ENCODE measurements around the gene CTCF.

Gene CTCF

GRCh38 chr16:67667817-67668494 is 105.6 kb downstream of the CTCF start:
- Histone ChIP-seq H3K27me3 (ENCODE audit: control insufficient read depth in 1 of 2, insufficient read depth in 2 of 2, low read length in 2 of 2) (no peaks in the 10 kb centered on the region), H3K9ac (ENCODE audit: low read depth in 1 of 2, low read length in 2 of 2) (no peak overlapping the region), H3K27ac (ENCODE audit: low read depth, low read length) (no peak overlapping the region), H3K4me1 (ENCODE audit: control insufficient read depth in 1 of 2, insufficient read depth in 2 of 2, low read length in 2 of 2) (peaks cover 12 to 26% of the 10 kb centered on the region in 2 donors), H3K4me3 (ENCODE audit: low read depth in 1 of 2, low read length in 2 of 2) (peak overlapping the region; percentile 74 to 82), H3K36me3 (ENCODE audit: control insufficient read depth in 1 of 2, insufficient read depth in 2 of 2, low read length in 2 of 2) (no peaks in the 10 kb centered on the region), H3K9me3 (ENCODE audit: control insufficient read depth in 1 of 2, low read length in 2 of 2) (no peaks in the 10 kb centered on the region)

- H3K27ac ChIP-seq (ENCODE audit: low read depth, low read length): no peak overlapping the region
- no peaks in the 10 kb centered on the region for H3K36me3 ChIP-seq (ENCODE audit: control insufficient read depth in 1 of 2, insufficient read depth in 2 of 2, low read length in 2 of 2)
- H3K4me3 ChIP-seq (ENCODE audit: low read depth in 1 of 2, low read length in 2 of 2): no peak overlapping the region
- peaks cover 19 to 32% of the 10 kb centered on the region in 2 donors for H3K4me1 ChIP-seq (ENCODE audit: control insufficient read depth in 1 of 2, insufficient read depth in 2 of 2, low read length in 2 of 2)
- H3K9ac ChIP-seq (ENCODE audit: low read depth in 1 of 2, low read length in 2 of 2): no peak overlapping the region
- H3K27me3 ChIP-seq (ENCODE audit: control insufficient read depth in 1 of 2, insufficient read depth in 2 of 2, low read length in 2 of 2): no peaks in the 10 kb centered on the region
- H3K9me3 ChIP-seq (ENCODE audit: control insufficient read depth in 1 of 2, low read length in 2 of 2): no peaks in the 10 kb centered on the region
Measured at GRCh38 chr16:67668495-67669157, 106.3 kb downstream of the CTCF start.

GRCh38 chr16:67669499-67670101 is 107.3 kb downstream of the CTCF start:
- no peak overlapping the region for H3K27ac ChIP-seq (ENCODE audit: low read depth, low read length)
- no peak overlapping the region for H3K9ac ChIP-seq (ENCODE audit: low read depth in 1 of 2, low read length in 2 of 2)
- H3K9me3 ChIP-seq (ENCODE audit: control insufficient read depth in 1 of 2, low read length in 2 of 2): no peaks in the 10 kb centered on the region
- peaks cover 27 to 36% of the 10 kb centered on the region in 2 donors for H3K4me1 ChIP-seq (ENCODE audit: control insufficient read depth in 1 of 2, insufficient read depth in 2 of 2, low read length in 2 of 2)
- H3K27me3 ChIP-seq (ENCODE audit: control insufficient read depth in 1 of 2, insufficient read depth in 2 of 2, low read length in 2 of 2): no peaks in the 10 kb centered on the region
- H3K4me3 ChIP-seq (ENCODE audit: low read depth in 1 of 2, low read length in 2 of 2): no peak overlapping the region
- no peaks in the 10 kb centered on the region for H3K36me3 ChIP-seq (ENCODE audit: control insufficient read depth in 1 of 2, insufficient read depth in 2 of 2, low read length in 2 of 2)

- peaks cover 25 to 28% of the 10 kb centered on the region in 2 donors for H3K4me1 ChIP-seq (ENCODE audit: control insufficient read depth in 1 of 2, insufficient read depth in 2 of 2, low read length in 2 of 2)
- peaks cover 0 to 8% of the 10 kb centered on the region in 2 donors for H3K36me3 ChIP-seq (ENCODE audit: control insufficient read depth in 1 of 2, insufficient read depth in 2 of 2, low read length in 2 of 2)
- H3K9me3 ChIP-seq (ENCODE audit: control insufficient read depth in 1 of 2, low read length in 2 of 2): no peaks in the 10 kb centered on the region
- H3K4me3 ChIP-seq (ENCODE audit: low read depth in 1 of 2, low read length in 2 of 2): no peak overlapping the region
- no peaks in the 10 kb centered on the region for H3K27me3 ChIP-seq (ENCODE audit: control insufficient read depth in 1 of 2, insufficient read depth in 2 of 2, low read length in 2 of 2)
- H3K9ac ChIP-seq (ENCODE audit: low read depth in 1 of 2, low read length in 2 of 2): no peak overlapping the region
- no peak overlapping the region for H3K27ac ChIP-seq (ENCODE audit: low read depth, low read length)
Measured at GRCh38 chr16:67672306-67672705, 110.0 kb downstream of the CTCF start.

GRCh38 chr16:67672739-67673662 is 110.7 kb downstream of the CTCF start:
- H3K9ac ChIP-seq (ENCODE audit: low read depth in 1 of 2, low read length in 2 of 2): peak overlapping the region; percentile 3 to 31
- H3K9me3 ChIP-seq (ENCODE audit: control insufficient read depth in 1 of 2, low read length in 2 of 2): no peaks in the 10 kb centered on the region
- H3K27ac ChIP-seq (ENCODE audit: low read depth, low read length): peak overlapping the region; percentile 68
- no peak overlapping the region for H3K4me3 ChIP-seq (ENCODE audit: low read depth in 1 of 2, low read length in 2 of 2)
- H3K36me3 ChIP-seq (ENCODE audit: control insufficient read depth in 1 of 2, insufficient read depth in 2 of 2, low read length in 2 of 2): peaks cover 0 to 8% of the 10 kb centered on the region in 2 donors
- peaks cover 21 to 22% of the 10 kb centered on the region in 2 donors for H3K4me1 ChIP-seq (ENCODE audit: control insufficient read depth in 1 of 2, insufficient read depth in 2 of 2, low read length in 2 of 2)
- H3K27me3 ChIP-seq (ENCODE audit: control insufficient read depth in 1 of 2, insufficient read depth in 2 of 2, low read length in 2 of 2): no peaks in the 10 kb centered on the region

GRCh38 chr16:67673712-67674580 is 111.6 kb downstream of the CTCF start:
- Histone ChIP-seq H3K27ac (ENCODE audit: low read depth, low read length) (peak overlapping the region; percentile 24), H3K4me1 (ENCODE audit: control insufficient read depth in 1 of 2, insufficient read depth in 2 of 2, low read length in 2 of 2) (peaks cover 18 to 21% of the 10 kb centered on the region in 2 donors), H3K9ac (ENCODE audit: low read depth in 1 of 2, low read length in 2 of 2) (peak overlapping the region in 1 of 2 donors; percentile 31), H3K4me3 (ENCODE audit: low read depth in 1 of 2, low read length in 2 of 2) (no peak overlapping the region), H3K36me3 (ENCODE audit: control insufficient read depth in 1 of 2, insufficient read depth in 2 of 2, low read length in 2 of 2) (peaks cover 0 to 8% of the 10 kb centered on the region in 2 donors), H3K9me3 (ENCODE audit: control insufficient read depth in 1 of 2, low read length in 2 of 2) (no peaks in the 10 kb centered on the region), H3K27me3 (ENCODE audit: control insufficient read depth in 1 of 2, insufficient read depth in 2 of 2, low read length in 2 of 2) (no peaks in the 10 kb centered on the region)

- Histone ChIP-seq H3K27ac (ENCODE audit: low read depth, low read length) (no peak overlapping the region), H3K9me3 (ENCODE audit: control insufficient read depth in 1 of 2, low read length in 2 of 2) (no peaks in the 10 kb centered on the region), H3K27me3 (ENCODE audit: control insufficient read depth in 1 of 2, insufficient read depth in 2 of 2, low read length in 2 of 2) (no peaks in the 10 kb centered on the region), H3K4me3 (ENCODE audit: low read depth in 1 of 2, low read length in 2 of 2) (no peak overlapping the region), H3K36me3 (ENCODE audit: control insufficient read depth in 1 of 2, insufficient read depth in 2 of 2, low read length in 2 of 2) (peaks cover 0 to 8% of the 10 kb centered on the region in 2 donors), H3K9ac (ENCODE audit: low read depth in 1 of 2, low read length in 2 of 2) (no peak overlapping the region), H3K4me1 (ENCODE audit: control insufficient read depth in 1 of 2, insufficient read depth in 2 of 2, low read length in 2 of 2) (peaks cover 18 to 21% of the 10 kb centered on the region in 2 donors)
Measured at GRCh38 chr16:67674851-67675578, 112.7 kb downstream of the CTCF start.

GRCh38 chr16:67675579-67675935 is 113.2 kb downstream of the CTCF start:
- peaks cover 18 to 21% of the 10 kb centered on the region in 2 donors for H3K4me1 ChIP-seq (ENCODE audit: control insufficient read depth in 1 of 2, insufficient read depth in 2 of 2, low read length in 2 of 2)
- no peaks in the 10 kb centered on the region for H3K27me3 ChIP-seq (ENCODE audit: control insufficient read depth in 1 of 2, insufficient read depth in 2 of 2, low read length in 2 of 2)
- no peak overlapping the region for H3K4me3 ChIP-seq (ENCODE audit: low read depth in 1 of 2, low read length in 2 of 2)
- peaks cover 0 to 8% of the 10 kb centered on the region in 2 donors for H3K36me3 ChIP-seq (ENCODE audit: control insufficient read depth in 1 of 2, insufficient read depth in 2 of 2, low read length in 2 of 2)
- H3K9me3 ChIP-seq (ENCODE audit: control insufficient read depth in 1 of 2, low read length in 2 of 2): no peaks in the 10 kb centered on the region
- no peak overlapping the region for H3K27ac ChIP-seq (ENCODE audit: low read depth, low read length)
- no peak overlapping the region for H3K9ac ChIP-seq (ENCODE audit: low read depth in 1 of 2, low read length in 2 of 2)

- Histone ChIP-seq H3K4me1 (ENCODE audit: control insufficient read depth in 1 of 2, insufficient read depth in 2 of 2, low read length in 2 of 2) (peaks cover 18 to 21% of the 10 kb centered on the region in 2 donors), H3K9ac (ENCODE audit: low read depth in 1 of 2, low read length in 2 of 2) (no peak overlapping the region), H3K27me3 (ENCODE audit: control insufficient read depth in 1 of 2, insufficient read depth in 2 of 2, low read length in 2 of 2) (no peaks in the 10 kb centered on the region), H3K36me3 (ENCODE audit: control insufficient read depth in 1 of 2, insufficient read depth in 2 of 2, low read length in 2 of 2) (peaks cover 0 to 8% of the 10 kb centered on the region in 2 donors), H3K4me3 (ENCODE audit: low read depth in 1 of 2, low read length in 2 of 2) (no peak overlapping the region), H3K27ac (ENCODE audit: low read depth, low read length) (no peak overlapping the region), H3K9me3 (ENCODE audit: control insufficient read depth in 1 of 2, low read length in 2 of 2) (no peaks in the 10 kb centered on the region)
Measured at GRCh38 chr16:67675999-67676398, 113.7 kb downstream of the CTCF start.
